ENCODE data around the gene ZNF385D.

The ZNF385D gene

GRCh38 chr3:21414506-21414905, 336.5 kb downstream of the ZNF385D start:
- Histone ChIP-seq H3K27me3 (ENCODE audit: control insufficient read depth in 5 of 5, insufficient read depth in 4 of 5, low read length in 5 of 5) (no peaks in the 10 kb centered on the region), H3K9ac (ENCODE audit: low read length in 5 of 5) (no peak overlapping the region), H3K36me3 (ENCODE audit: control insufficient read depth in 5 of 5, insufficient read depth in 5 of 5, low read length in 5 of 5) (no peaks in the 10 kb centered on the region), H3K4me3 (ENCODE audit: low read depth in 1 of 5, low read length in 5 of 5) (no peak overlapping the region), H3K27ac (ENCODE audit: low read depth, low read length) (no peak overlapping the region), H3K9me3 (ENCODE audit: control insufficient read depth in 5 of 5, low read length in 5 of 5) (no peaks in the 10 kb centered on the region), H3K4me1 (ENCODE audit: control insufficient read depth in 5 of 5, insufficient read depth in 5 of 5, low read length in 5 of 5) (no peaks in the 10 kb centered on the region)

GRCh38 chr3:21411058-21411457, 340.0 kb downstream of the ZNF385D start:
- Histone ChIP-seq H3K4me3 (ENCODE audit: low read depth in 1 of 5, low read length in 5 of 5) (no peak overlapping the region), H3K27me3 (ENCODE audit: control insufficient read depth in 5 of 5, insufficient read depth in 4 of 5, low read length in 5 of 5) (no peaks in the 10 kb centered on the region), H3K4me1 (ENCODE audit: control insufficient read depth in 5 of 5, insufficient read depth in 5 of 5, low read length in 5 of 5) (no peaks in the 10 kb centered on the region), H3K9me3 (ENCODE audit: control insufficient read depth in 5 of 5, low read length in 5 of 5) (no peaks in the 10 kb centered on the region), H3K36me3 (ENCODE audit: control insufficient read depth in 5 of 5, insufficient read depth in 5 of 5, low read length in 5 of 5) (no peaks in the 10 kb centered on the region), H3K27ac (ENCODE audit: low read depth, low read length) (no peak overlapping the region), H3K9ac (ENCODE audit: low read length in 5 of 5) (no peak overlapping the region)

- Histone ChIP-seq H3K27ac (ENCODE audit: low read depth, low read length) (no peak overlapping the region), H3K4me3 (ENCODE audit: low read depth in 1 of 5, low read length in 5 of 5) (no peak overlapping the region), H3K9me3 (ENCODE audit: control insufficient read depth in 5 of 5, low read length in 5 of 5) (peaks cover 0 to 5% (median 0%) of the 10 kb centered on the region in 5 donors), H3K9ac (ENCODE audit: low read length in 5 of 5) (no peak overlapping the region), H3K36me3 (ENCODE audit: control insufficient read depth in 5 of 5, insufficient read depth in 5 of 5, low read length in 5 of 5) (no peaks in the 10 kb centered on the region), H3K27me3 (ENCODE audit: control insufficient read depth in 5 of 5, insufficient read depth in 4 of 5, low read length in 5 of 5) (no peaks in the 10 kb centered on the region), H3K4me1 (ENCODE audit: control insufficient read depth in 5 of 5, insufficient read depth in 5 of 5, low read length in 5 of 5) (no peaks in the 10 kb centered on the region)
Measured at GRCh38 chr3:21409401-21409800, 341.6 kb downstream of the ZNF385D start.

- H3K27ac ChIP-seq (ENCODE audit: low read depth, low read length) = no peak overlapping the region
- H3K9me3 ChIP-seq (ENCODE audit: control insufficient read depth in 5 of 5, low read length in 5 of 5) = peaks cover 0 to 8% (median 0%) of the 10 kb centered on the region in 5 donors
- no peak overlapping the region for H3K9ac ChIP-seq (ENCODE audit: low read length in 5 of 5)
- H3K27me3 ChIP-seq (ENCODE audit: control insufficient read depth in 5 of 5, insufficient read depth in 4 of 5, low read length in 5 of 5) = no peaks in the 10 kb centered on the region
- H3K4me1 ChIP-seq (ENCODE audit: control insufficient read depth in 5 of 5, insufficient read depth in 5 of 5, low read length in 5 of 5) = no peaks in the 10 kb centered on the region
- H3K4me3 ChIP-seq (ENCODE audit: low read depth in 1 of 5, low read length in 5 of 5) = no peak overlapping the region
- no peaks in the 10 kb centered on the region for H3K36me3 ChIP-seq (ENCODE audit: control insufficient read depth in 5 of 5, insufficient read depth in 5 of 5, low read length in 5 of 5)
Measured at GRCh38 chr3:21407743-21408142, 343.3 kb downstream of the ZNF385D start.

GRCh38 chr3:21405671-21406667, 345.0 kb downstream of the ZNF385D start:
- H3K9me3 ChIP-seq (ENCODE audit: control insufficient read depth in 5 of 5, low read length in 5 of 5) = peaks cover 0 to 8% (median 0%) of the 10 kb centered on the region in 5 donors
- no peaks in the 10 kb centered on the region for H3K4me1 ChIP-seq (ENCODE audit: control insufficient read depth in 5 of 5, insufficient read depth in 5 of 5, low read length in 5 of 5)
- H3K9ac ChIP-seq (ENCODE audit: low read length in 5 of 5) = no peak overlapping the region
- no peaks in the 10 kb centered on the region for H3K27me3 ChIP-seq (ENCODE audit: control insufficient read depth in 5 of 5, insufficient read depth in 4 of 5, low read length in 5 of 5)
- no peak overlapping the region for H3K27ac ChIP-seq (ENCODE audit: low read depth, low read length)
- no peak overlapping the region for H3K4me3 ChIP-seq (ENCODE audit: low read depth in 1 of 5, low read length in 5 of 5)
- H3K36me3 ChIP-seq (ENCODE audit: control insufficient read depth in 5 of 5, insufficient read depth in 5 of 5, low read length in 5 of 5) = no peaks in the 10 kb centered on the region

GRCh38 chr3:21398461-21398860, 352.5 kb downstream of the ZNF385D start:
- no peak overlapping the region for H3K9ac ChIP-seq (ENCODE audit: low read length in 5 of 5)
- H3K27me3 ChIP-seq (ENCODE audit: control insufficient read depth in 5 of 5, insufficient read depth in 4 of 5, low read length in 5 of 5) = no peaks in the 10 kb centered on the region
- H3K4me1 ChIP-seq (ENCODE audit: control insufficient read depth in 5 of 5, insufficient read depth in 5 of 5, low read length in 5 of 5) = peaks cover 0 to 2% (median 0%) of the 10 kb centered on the region in 5 donors
- no peaks in the 10 kb centered on the region for H3K36me3 ChIP-seq (ENCODE audit: control insufficient read depth in 5 of 5, insufficient read depth in 5 of 5, low read length in 5 of 5)
- peaks cover 0 to 4% (median 0%) of the 10 kb centered on the region in 5 donors for H3K9me3 ChIP-seq (ENCODE audit: control insufficient read depth in 5 of 5, low read length in 5 of 5)
- no peak overlapping the region for H3K4me3 ChIP-seq (ENCODE audit: low read depth in 1 of 5, low read length in 5 of 5)
- no peak overlapping the region for H3K27ac ChIP-seq (ENCODE audit: low read depth, low read length)

- H3K9ac ChIP-seq (ENCODE audit: low read length in 5 of 5) = no peak overlapping the region
- no peak overlapping the region for H3K4me3 ChIP-seq (ENCODE audit: low read depth in 1 of 5, low read length in 5 of 5)
- H3K4me1 ChIP-seq (ENCODE audit: control insufficient read depth in 5 of 5, insufficient read depth in 5 of 5, low read length in 5 of 5) = peaks cover 0 to 2% (median 0%) of the 10 kb centered on the region in 5 donors
- no peak overlapping the region for H3K27ac ChIP-seq (ENCODE audit: low read depth, low read length)
- H3K27me3 ChIP-seq (ENCODE audit: control insufficient read depth in 5 of 5, insufficient read depth in 4 of 5, low read length in 5 of 5) = no peaks in the 10 kb centered on the region
- peaks cover 0 to 2% (median 0%) of the 10 kb centered on the region in 5 donors for H3K9me3 ChIP-seq (ENCODE audit: control insufficient read depth in 5 of 5, low read length in 5 of 5)
- H3K36me3 ChIP-seq (ENCODE audit: control insufficient read depth in 5 of 5, insufficient read depth in 5 of 5, low read length in 5 of 5) = no peaks in the 10 kb centered on the region
Measured at GRCh38 chr3:21393683-21394311, 357.2 kb downstream of the ZNF385D start.

GRCh38 chr3:21392526-21392925, 358.5 kb downstream of the ZNF385D start:
- H3K4me3 ChIP-seq (ENCODE audit: low read depth in 1 of 5, low read length in 5 of 5) = no peak overlapping the region
- no peaks in the 10 kb centered on the region for H3K36me3 ChIP-seq (ENCODE audit: control insufficient read depth in 5 of 5, insufficient read depth in 5 of 5, low read length in 5 of 5)
- no peak overlapping the region for H3K9ac ChIP-seq (ENCODE audit: low read length in 5 of 5)
- no peaks in the 10 kb centered on the region for H3K27me3 ChIP-seq (ENCODE audit: control insufficient read depth in 5 of 5, insufficient read depth in 4 of 5, low read length in 5 of 5)
- peaks cover 0 to 2% (median 0%) of the 10 kb centered on the region in 5 donors for H3K4me1 ChIP-seq (ENCODE audit: control insufficient read depth in 5 of 5, insufficient read depth in 5 of 5, low read length in 5 of 5)
- H3K27ac ChIP-seq (ENCODE audit: low read depth, low read length) = no peak overlapping the region
- peaks cover 0 to 1% (median 0%) of the 10 kb centered on the region in 5 donors for H3K9me3 ChIP-seq (ENCODE audit: control insufficient read depth in 5 of 5, low read length in 5 of 5)

GRCh38 chr3:21390856-21391255, 360.2 kb downstream of the ZNF385D start:
- Histone ChIP-seq H3K9me3 (ENCODE audit: control insufficient read depth in 5 of 5, low read length in 5 of 5) (peaks cover 0 to 2% (median 0%) of the 10 kb centered on the region in 5 donors), H3K9ac (ENCODE audit: low read length in 5 of 5) (no peak overlapping the region), H3K27ac (ENCODE audit: low read depth, low read length) (no peak overlapping the region), H3K4me3 (ENCODE audit: low read depth in 1 of 5, low read length in 5 of 5) (no peak overlapping the region), H3K4me1 (ENCODE audit: control insufficient read depth in 5 of 5, insufficient read depth in 5 of 5, low read length in 5 of 5) (peaks cover 0 to 2% (median 0%) of the 10 kb centered on the region in 5 donors), H3K36me3 (ENCODE audit: control insufficient read depth in 5 of 5, insufficient read depth in 5 of 5, low read length in 5 of 5) (no peaks in the 10 kb centered on the region), H3K27me3 (ENCODE audit: control insufficient read depth in 5 of 5, insufficient read depth in 4 of 5, low read length in 5 of 5) (no peaks in the 10 kb centered on the region)

GRCh38 chr3:21390136-21390535, 360.9 kb downstream of the ZNF385D start:
- Histone ChIP-seq H3K27ac (ENCODE audit: low read depth, low read length) (no peak overlapping the region), H3K4me3 (ENCODE audit: low read depth in 1 of 5, low read length in 5 of 5) (no peak overlapping the region), H3K9ac (ENCODE audit: low read length in 5 of 5) (no peak overlapping the region), H3K4me1 (ENCODE audit: control insufficient read depth in 5 of 5, insufficient read depth in 5 of 5, low read length in 5 of 5) (peaks cover 0 to 2% (median 0%) of the 10 kb centered on the region in 5 donors), H3K27me3 (ENCODE audit: control insufficient read depth in 5 of 5, insufficient read depth in 4 of 5, low read length in 5 of 5) (no peaks in the 10 kb centered on the region), H3K36me3 (ENCODE audit: control insufficient read depth in 5 of 5, insufficient read depth in 5 of 5, low read length in 5 of 5) (no peaks in the 10 kb centered on the region), H3K9me3 (ENCODE audit: control insufficient read depth in 5 of 5, low read length in 5 of 5) (peaks cover 0 to 2% (median 0%) of the 10 kb centered on the region in 5 donors)
